ENCODE data around the gene CABP4.
A peak's percentile ranks its signal among the peaks of the same experiment; 100 is the strongest.
"Not testable (repeated sequence)": the region's sequence is repeated elsewhere in the genome, so short reads cannot be mapped to it uniquely, and the experiment has no call there.

Gene CABP4

DNA sequence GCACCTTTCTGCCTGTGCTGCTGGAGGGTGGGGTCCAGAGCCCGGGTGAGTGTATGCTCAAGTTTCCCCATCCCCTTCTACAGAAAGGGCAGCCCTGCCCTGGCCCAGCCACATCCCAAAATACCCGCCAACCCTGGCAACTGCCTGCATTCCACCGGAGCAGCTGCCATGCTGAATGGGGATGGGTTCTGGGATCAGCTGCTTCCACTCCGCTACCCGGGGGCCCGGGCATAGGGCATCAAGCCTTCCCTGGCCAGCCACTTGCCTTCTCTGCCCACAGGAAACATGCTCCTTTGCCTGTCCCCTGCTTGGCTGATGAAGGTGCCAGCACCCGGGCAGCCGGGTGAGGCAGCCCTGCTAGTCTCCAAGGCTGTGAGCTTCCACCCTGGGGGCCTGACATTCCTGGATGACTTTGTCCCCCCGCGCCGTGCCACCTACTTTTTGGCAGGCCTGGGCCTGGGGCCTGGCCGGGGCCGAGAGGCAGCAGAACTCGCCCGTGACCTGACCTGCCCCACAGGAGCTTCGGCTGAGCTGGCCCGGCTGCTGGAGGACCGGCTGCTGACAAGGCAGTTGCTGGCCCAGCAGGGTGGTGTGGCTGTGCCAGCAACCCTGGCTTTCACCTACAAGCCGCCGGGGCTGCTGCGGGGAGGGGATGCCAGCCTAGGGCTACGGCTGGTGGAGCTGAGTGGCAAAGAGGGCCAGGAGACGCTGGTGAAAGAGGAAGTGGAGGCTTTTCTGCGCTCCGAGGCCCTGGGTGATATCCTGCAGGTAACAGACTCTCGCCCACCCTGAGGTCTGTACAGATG, 36.5 kb upstream of the CABP4 start:
- H3K4me3 ChIP-seq (ENCODE audit: low read depth, low read length), result no peak overlapping the region
- DNase-seq (ENCODE audit: low read depth), result no peak

GRCh38 chr11:67419325-67420049, 35.7 kb upstream of the CABP4 start:
- no peak overlapping the region for H3K4me3 ChIP-seq (ENCODE audit: low read depth, low read length)
- DNase-seq (ENCODE audit: low read depth), result no peak

DNA sequence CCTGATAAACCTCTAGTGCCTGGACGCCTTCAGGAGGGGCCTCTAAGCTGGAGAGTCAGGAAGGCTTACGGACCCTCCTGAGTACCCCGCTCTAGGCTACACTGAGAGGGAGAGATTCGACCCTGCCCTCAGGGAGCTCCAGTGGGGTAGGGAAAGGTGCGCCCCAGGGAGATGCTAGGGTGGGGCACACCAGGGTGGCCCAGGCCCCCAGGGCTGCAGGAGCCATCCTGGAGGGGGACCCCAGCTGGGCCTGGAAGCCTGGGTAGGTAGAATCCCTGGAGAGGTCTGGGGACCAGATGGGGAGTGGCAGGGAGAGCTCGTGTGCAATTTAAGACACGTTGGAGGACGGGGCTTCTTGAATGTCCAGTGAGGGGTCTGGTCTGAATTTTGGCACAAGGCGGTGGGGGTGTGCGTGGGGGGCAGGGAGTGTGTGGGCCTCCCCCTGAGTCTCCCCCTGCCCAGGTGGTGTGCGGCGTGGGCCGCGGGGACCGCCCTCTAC, 35.0 kb upstream of the CABP4 start:
- H3K4me3 ChIP-seq (ENCODE audit: low read depth, low read length), result peak overlapping the region; percentile 42
- DNase-seq (ENCODE audit: low read depth), result no peak

DNA sequence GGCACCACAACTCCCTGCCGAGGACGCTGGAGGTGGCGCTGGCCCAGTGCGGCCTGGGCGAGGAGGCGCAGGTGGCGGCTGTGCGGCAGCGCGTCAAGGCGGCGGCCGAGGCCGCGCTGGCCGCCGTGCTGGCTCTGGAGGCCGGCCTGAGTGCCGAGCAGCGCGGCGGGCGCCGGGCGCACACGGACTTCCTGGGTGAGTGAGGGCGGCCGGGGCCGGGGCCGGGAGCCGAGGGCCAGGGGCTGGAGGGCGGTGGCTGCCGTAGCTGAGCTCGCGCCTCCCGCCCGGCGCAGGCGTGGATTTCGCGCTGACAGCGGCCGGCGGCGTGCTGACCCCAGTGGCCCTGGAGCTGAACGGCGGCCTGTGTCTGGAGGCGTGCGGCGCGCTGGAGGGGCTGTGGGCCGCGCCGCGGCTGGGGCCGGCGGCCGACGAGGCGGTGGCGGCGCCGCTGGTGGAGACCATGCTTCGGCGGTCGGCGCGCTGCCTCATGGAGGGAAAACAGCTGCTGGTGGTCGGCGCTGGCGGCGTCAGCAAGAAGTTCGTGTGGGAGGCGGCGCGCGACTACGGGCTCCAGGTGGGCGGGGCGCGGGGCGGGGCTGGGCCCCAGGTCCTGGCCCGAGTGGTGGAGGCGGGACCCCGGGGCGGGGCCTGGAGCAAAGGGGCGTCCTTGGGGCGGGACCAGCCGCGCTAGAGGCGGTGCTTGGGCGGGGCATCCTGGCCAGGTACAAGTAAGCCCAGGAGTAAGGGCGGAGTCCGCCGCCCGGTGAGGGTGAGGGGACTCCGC, 34.3 kb upstream of the CABP4 start:
- DNase-seq (ENCODE audit: low read depth), result peak; percentile 56
- H3K4me3 ChIP-seq (ENCODE audit: low read depth, low read length), result peak overlapping the region; percentile 42

- peak overlapping the region; percentile 42 for H3K4me3 ChIP-seq (ENCODE audit: low read depth, low read length)
- DNase-seq (ENCODE audit: low read depth), result no peak
These were observed 33.6 kb upstream of the CABP4 start for GRCh38 chr11:67421430-67422031.

DNA sequence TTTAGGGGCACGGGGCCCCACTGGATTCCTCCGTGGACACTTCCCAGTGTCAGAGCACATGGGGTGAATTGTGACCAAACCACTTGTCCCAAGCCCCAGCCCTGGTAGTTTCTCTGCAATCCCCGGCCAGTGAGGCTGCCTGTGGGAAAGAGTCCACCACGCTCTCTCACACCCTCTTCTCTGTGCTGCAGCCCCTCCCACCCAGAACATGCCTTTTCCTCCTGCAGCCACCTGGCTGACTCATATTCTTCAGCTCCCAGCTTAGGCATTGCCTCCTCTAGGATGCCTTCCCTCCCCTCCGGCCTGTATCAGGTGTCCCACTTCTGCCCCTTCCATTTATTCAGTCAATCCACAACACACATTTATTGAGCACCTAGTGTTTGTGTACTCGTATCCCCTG, 32.3 kb upstream of the CABP4 start:
- no peak overlapping the region for H3K4me3 ChIP-seq (ENCODE audit: low read depth, low read length)
- no peak for DNase-seq (ENCODE audit: low read depth)

GRCh38 chr11:67423466-67423865, 31.7 kb upstream of the CABP4 start:
- DNase-seq (ENCODE audit: low read depth), result no peak
- no peak overlapping the region for H3K4me3 ChIP-seq (ENCODE audit: low read depth, low read length)

DNA sequence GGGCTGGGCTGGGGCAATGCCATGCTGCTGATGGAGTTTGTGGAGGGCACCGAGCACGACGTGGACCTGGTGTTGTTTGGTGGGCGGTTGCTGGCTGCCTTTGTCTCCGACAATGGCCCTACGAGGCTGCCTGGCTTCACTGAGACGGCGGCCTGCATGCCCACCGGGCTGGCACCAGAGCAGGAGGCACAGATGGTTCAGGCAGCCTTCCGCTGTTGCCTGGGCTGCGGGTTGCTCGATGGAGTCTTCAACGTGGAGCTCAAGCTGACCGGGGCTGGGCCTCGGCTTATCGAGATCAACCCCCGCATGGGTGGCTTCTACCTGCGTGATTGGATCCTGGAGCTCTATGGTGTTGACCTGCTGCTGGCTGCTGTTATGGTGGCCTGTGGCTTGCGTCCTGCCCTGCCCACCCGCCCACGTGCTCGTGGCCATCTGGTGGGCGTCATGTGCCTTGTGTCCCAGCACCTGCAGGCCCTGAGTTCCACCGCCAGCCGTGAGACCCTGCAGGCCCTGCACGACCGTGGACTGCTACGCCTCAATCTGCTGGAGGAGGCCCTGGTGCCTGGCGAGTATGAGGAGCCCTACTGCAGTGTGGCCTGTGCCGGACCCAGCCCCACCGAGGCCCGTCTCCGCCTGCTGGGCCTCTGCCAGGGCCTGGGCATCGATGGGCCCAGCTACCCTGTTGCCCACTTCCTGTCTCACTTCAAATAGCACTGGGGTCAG, 31.1 kb upstream of the CABP4 start:
- DNase-seq (ENCODE audit: low read depth), result no peak
- no peak overlapping the region for H3K4me3 ChIP-seq (ENCODE audit: low read depth, low read length)

- DNase-seq (ENCODE audit: low read depth), result not testable (repeated sequence)
- peak overlapping the region; percentile 99 for H3K4me3 ChIP-seq (ENCODE audit: low read depth, low read length)
These were observed 27.7 kb upstream of the CABP4 start for GRCh38 chr11:67427364-67427859.

GRCh38 chr11:67428052-67429001, 26.8 kb upstream of the CABP4 start, which contains the start of gene RPS6KB2:
Gene RPS6KB2 (plus strand): TSS chr11:67428494. CDS start chr11:67428546, 52 bp downstream.
- H3K4me3 ChIP-seq (ENCODE audit: low read depth, low read length), result peak within 1 kb of the TSS; percentile 99
- peak; percentile 92 for DNase-seq (ENCODE audit: low read depth)

GRCh38 chr11:67429038-67429668, 26.0 kb upstream of the CABP4 start:
- DNase-seq (ENCODE audit: low read depth), result no peak

GRCh38 chr11:67429722-67430121, 25.4 kb upstream of the CABP4 start:
- no peak overlapping the region for H3K4me3 ChIP-seq (ENCODE audit: low read depth, low read length)
- no peak for DNase-seq (ENCODE audit: low read depth)

More at GRCh38 chr11:67429038-67429668, 26.0 kb upstream of the CABP4 start:
- peak overlapping the region; percentile 99 for H3K4me3 ChIP-seq (ENCODE audit: low read depth, low read length)

GRCh38 chr11:67431346-67432249, 23.6 kb upstream of the CABP4 start:
- H3K4me3 ChIP-seq (ENCODE audit: low read depth, low read length), result no peak overlapping the region
- no peak for DNase-seq (ENCODE audit: low read depth)

DNA sequence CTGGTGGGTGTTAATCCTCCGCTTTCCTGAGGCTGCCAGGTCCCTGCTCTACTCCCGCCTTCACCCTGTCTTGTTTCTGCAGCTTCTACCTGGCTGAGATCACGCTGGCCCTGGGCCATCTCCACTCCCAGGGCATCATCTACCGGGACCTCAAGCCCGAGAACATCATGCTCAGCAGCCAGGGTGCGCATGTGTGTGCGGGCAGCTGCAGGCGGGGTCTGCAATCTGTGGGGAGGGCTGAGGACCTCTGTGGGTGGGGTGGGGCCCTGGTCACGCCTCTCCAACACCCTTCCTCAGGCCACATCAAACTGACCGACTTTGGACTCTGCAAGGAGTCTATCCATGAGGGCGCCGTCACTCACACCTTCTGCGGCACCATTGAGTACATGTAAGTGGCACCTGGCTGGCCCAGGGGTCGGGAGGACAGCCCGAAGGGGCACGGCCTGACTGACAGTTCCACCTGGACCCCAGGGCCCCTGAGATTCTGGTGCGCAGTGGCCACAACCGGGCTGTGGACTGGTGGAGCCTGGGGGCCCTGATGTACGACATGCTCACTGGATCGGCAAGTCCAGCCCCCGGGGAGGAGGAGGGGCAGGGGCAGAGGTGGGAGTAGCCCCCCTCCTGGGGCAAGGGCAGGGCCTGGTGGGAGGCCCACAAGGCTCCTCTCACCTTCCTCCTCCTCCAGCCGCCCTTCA, 22.4 kb upstream of the CABP4 start:
- DNase-seq (ENCODE audit: low read depth), result no peak
- H3K4me3 ChIP-seq (ENCODE audit: low read depth, low read length), result no peak overlapping the region

DNA sequence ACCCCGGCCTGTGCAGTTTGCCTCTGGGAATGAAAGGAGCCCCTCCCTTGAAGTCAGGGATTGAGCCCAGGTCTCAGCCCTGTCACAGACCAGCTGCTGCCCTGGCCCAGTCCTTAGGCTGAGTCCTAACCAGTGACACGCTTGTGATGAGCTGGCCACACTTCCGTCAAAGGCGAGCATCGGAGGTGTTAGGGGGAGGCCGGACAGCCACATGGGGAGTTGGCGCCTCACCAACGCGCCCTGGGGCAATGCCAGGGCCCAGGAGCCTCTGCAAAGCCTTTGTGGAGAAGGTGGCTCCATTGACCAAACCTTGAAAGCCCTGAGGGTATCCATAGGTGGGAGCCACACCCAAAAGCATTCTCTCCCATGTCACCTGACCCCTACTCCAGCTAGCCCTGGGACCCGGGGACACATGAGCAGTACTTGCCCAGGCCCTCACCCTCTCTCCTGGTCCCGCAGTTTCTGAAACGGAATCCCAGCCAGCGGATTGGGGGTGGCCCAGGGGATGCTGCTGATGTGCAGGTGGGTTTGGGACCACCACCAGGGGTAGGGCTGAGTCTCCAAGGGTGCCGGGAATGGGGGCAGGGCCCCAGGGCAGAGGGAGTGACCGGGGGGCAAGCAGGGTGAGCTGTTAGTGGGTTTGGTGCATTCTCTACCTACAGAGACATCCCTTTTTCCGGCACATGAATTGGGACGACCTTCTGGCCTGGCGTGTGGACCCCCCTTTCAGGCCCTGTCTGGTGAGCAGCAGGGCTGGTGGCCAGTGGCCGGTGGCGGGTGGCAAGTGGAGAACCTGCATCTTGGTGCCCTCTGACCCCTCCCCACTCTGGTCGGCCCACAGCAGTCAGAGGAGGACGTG, 21.4 kb upstream of the CABP4 start:
- no peak for DNase-seq (ENCODE audit: low read depth)
- H3K4me3 ChIP-seq (ENCODE audit: low read depth, low read length), result no peak overlapping the region

Data from skeletal muscle cell (primary cell).